GM19238 (cell line): ENCODE results near the gene HEPACAM2.

ENCODE experiments used
- DNase-seq: peaks from one replicate; pipeline ENCODE4 v3.0.0; 2011; ENCODE audit warnings: low spot score; ENCODE audit not compliant: insufficient read length

HEPACAM2 gene

DNA sequence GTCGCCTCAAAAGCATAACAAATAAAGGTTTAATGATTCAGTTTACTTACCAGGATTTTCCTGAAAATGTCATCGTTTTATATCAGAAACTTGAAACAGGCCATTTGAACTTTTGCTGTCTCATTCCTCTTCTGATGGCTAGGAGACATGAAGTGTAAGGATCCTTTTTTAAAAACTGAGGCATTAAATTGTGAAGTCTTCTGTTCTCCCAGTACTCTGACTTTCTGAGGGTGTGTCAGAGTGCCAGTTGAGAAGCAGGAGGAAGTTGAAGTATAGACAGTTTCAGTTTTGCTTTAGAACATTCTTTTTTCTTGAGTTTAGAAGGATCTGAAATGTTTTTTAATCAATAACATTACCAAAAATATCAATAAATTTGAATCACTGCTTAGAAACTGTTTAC is 78.1 kb downstream of the HEPACAM2 start, which contains the start of gene SAMD9L:
Gene SAMD9L, minus strand, starts transcription at position 242 of the 400 bp plus-strand sequence. CDS start 12,414 bp downstream, outside the sequence.
- DNase-seq: peak; percentile 11

DNA sequence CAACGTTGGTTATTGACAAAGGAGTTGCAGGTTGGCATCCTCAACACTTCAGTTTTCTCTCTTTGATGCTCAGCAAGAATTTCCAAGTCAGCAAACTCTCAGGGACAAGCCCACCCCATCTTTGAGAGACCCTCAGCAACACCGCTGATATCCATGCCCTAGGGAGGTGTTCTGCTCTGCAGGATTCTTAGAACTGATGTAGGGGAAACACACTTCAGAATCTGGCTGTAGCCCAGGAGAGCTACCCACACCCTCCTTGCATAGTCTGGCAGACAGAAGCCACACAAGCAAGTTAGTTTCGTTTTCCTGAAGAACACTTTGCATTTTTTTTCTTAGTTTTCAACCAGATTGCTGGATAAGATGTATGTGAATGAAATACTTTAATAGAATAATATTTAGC is 78.9 kb downstream of the HEPACAM2 start:
- peak; percentile 30 for DNase-seq

- peak; percentile 2 for DNase-seq
Measured at GRCh38 chr7:93146472-93147141, 79.7 kb downstream of the HEPACAM2 start.

- no peak for DNase-seq
Measured at GRCh38 chr7:93146036-93146435, 80.2 kb downstream of the HEPACAM2 start.

DNA sequence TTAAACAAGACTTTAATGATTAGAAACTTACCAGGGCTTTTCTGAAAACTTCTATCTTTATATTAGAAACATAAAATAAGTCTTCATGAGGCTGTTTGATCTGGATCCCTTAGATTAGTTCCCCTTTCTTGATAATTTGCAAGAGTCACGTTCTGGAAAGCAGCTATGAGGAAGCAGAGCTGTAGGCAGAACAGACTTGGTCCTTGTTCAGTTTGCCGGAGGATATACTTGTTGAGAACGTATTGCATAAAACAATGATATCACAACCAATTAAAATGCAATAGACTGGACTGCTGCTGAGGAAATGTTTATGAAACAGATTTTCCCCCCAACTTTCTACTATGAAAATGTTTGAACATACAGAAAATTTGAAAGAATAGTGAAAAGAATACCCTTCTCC is 80.9 kb downstream of the HEPACAM2 start:
- no peak for DNase-seq

- no peak for DNase-seq
Measured at GRCh38 chr7:93142127-93142526, 84.1 kb downstream of the HEPACAM2 start.

DNA sequence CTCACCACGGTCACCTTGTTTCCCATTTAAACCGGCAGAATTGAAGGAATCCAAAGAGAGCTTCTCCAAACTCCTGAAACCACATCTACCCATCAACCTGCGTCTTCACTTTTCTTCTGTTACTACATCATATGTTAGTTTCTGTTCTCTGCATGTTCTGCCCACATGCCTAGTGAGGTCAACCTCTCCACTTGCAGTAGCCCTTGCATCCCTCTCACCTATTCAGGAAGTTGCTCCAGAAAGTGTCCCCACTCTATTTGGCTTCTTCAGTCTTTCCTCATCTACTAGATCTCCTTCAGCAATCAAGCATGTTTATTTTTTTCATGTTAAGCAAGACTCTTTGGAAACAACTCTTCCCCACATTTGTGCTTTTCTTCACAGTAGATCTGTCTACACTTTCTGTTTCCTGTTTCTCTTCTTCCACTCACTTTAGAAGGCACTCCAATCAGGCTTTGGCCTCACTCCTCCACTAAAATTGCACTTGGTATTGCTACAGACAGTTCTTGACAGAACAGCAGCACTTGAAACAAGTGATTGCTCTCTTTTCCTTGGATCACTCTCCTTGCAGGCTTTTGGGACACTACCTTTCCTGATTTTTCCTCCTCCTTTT is 85.6 kb downstream of the HEPACAM2 start:
- DNase-seq: no peak

GRCh38 chr7:93138576-93138975 is 87.7 kb downstream of the HEPACAM2 start:
- DNase-seq: no peak
